ENCODE measurements around the gene PHETA1.
"Not testable (repeated sequence)": the region's sequence is repeated elsewhere in the genome, so short reads cannot be mapped to it uniquely, and the experiment has no call there.

PHETA1 gene

DNA sequence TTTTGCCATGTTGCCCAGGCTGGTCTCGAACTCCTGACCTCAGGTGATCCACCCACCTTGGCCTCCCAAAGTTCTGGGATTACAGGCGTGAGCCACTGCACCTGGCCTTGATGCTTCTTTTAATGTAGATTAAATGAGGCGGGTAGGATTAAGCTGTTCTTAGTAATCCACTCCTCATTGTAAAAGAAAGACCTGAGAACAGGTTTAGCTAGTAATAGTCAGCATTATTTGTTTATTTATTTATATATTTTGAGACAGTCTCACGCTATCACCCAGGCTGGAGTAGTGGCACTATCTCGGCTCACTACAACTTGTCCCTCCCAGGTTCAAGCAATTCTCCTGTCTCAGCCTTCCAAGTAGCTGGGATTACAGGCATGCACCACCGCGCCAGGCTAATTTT, 27.4 kb upstream of the PHETA1 start:
- not testable (repeated sequence) for H3K9me3 ChIP-seq (ENCODE audit: control insufficient read depth, insufficient read depth, low read length); H3K36me3 ChIP-seq (ENCODE audit: insufficient read depth, low read length); H3K9ac ChIP-seq (ENCODE audit: low read depth, low read length); H3K4me1 ChIP-seq (ENCODE audit: insufficient read depth, low read length)

DNA sequence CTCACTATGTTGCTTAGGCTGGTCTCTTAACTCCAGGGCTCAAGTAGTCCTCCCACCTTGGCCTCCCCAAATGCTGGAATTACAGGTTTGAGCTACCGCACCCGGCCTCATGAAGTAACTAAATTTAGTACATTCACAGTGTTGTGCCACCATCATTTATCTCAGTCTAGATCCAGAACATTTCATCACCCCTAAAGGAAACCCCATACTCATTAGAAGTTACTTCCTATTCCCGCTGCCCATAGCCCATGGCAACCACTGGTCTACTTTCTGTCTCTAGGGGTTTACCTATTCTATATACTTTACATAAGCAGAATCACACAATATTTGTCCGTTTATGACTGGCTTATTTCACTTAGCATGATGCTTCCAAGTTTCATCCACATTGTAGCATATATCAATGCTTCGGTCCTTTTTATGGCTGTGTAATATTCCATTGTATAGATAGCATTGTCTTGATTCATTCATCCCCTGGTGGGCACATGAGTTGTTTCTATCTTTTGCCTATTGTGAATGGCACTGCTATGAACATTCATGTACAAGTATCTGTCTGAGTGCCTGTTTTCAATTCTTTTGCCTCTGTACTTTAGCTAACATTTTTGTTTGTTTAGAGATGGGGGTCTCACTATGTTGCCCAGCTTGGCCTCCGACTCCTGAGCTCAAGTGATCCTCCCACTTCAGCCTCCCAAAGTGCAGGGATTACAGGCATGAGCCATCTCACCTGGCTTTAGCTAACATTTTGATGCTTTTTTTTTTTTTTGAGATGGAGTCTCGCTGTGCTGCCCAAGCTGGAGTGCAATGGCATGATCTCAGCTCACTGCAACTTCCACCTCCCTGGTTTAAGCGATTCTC, 26.7 kb upstream of the PHETA1 start:
- H3K36me3 ChIP-seq (ENCODE audit: insufficient read depth, low read length), result no peaks in the 10 kb centered on the region
- H3K4me1 ChIP-seq (ENCODE audit: insufficient read depth, low read length), result no peaks in the 10 kb centered on the region; the same call in 1 of the 2 replicates
- H3K9me3 ChIP-seq (ENCODE audit: control insufficient read depth, insufficient read depth, low read length), result no peaks in the 10 kb centered on the region
- no peak overlapping the region for H3K9ac ChIP-seq (ENCODE audit: low read depth, low read length)

DNA sequence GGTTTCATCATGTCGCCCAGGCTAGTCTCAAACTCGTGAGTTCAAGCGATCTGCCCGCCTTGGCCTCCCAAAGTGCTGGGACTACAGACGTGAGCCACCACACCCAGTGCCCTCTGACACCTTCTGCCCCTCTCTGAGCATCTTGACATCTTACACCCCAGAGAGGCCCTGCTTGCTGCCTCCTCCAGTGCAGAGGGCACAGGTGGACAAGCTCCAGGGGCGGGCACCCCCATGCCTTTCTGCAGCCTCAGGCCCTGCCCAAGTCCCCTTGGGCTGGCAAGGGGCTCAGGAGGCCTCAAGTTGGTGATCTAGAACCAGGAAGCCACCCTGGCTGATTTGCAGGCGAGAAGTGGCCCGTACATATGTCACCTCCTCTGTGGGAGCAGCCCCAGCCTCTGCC, 25.6 kb upstream of the PHETA1 start:
- Histone ChIP-seq H3K9ac (ENCODE audit: low read depth, low read length) (no peak overlapping the region), H3K36me3 (ENCODE audit: insufficient read depth, low read length) (no peaks in the 10 kb centered on the region), H3K4me1 (ENCODE audit: insufficient read depth, low read length) (no peaks in the 10 kb centered on the region; the same call in 1 of the 2 replicates)

DNA sequence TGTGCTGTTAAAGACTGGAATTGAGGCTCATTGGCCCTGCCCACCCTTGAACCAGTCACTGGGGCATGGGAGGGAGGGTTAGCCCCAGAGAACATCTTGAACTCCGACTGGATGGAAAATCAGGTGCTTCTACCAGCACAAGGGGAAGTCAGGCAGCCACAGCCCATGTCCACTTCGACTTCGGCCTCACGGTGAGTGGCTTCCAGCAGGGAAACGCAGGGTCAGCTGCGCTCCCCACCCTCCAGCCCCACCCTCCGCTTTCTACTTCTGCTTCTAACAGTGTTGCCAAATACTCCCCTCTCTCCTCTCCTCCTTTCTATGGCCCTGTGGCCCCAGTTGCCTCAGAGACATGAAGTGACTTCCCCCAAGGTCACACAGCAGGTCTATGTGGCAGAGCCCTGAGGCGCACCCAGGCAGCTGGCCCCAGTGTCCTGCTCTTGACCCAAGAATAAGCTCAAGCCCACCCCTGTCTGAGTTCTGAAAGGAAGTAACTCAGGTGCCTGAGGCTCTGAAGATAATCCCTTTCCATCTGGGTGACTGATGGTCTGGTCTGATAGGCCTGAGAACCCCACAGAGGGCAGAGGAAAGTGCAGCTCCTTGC, 24.9 kb upstream of the PHETA1 start:
- Histone ChIP-seq H3K9ac (ENCODE audit: low read depth, low read length) (no peak overlapping the region), H3K4me1 (ENCODE audit: insufficient read depth, low read length) (no peaks in the 10 kb centered on the region), H3K9me3 (ENCODE audit: control insufficient read depth, insufficient read depth, low read length) (no peaks in the 10 kb centered on the region), H3K36me3 (ENCODE audit: insufficient read depth, low read length) (no peaks in the 10 kb centered on the region)

More for the DNA sequence above, 25.6 kb upstream of the PHETA1 start:
- H3K9me3 ChIP-seq (ENCODE audit: control insufficient read depth, insufficient read depth, low read length), result no peaks in the 10 kb centered on the region

DNA sequence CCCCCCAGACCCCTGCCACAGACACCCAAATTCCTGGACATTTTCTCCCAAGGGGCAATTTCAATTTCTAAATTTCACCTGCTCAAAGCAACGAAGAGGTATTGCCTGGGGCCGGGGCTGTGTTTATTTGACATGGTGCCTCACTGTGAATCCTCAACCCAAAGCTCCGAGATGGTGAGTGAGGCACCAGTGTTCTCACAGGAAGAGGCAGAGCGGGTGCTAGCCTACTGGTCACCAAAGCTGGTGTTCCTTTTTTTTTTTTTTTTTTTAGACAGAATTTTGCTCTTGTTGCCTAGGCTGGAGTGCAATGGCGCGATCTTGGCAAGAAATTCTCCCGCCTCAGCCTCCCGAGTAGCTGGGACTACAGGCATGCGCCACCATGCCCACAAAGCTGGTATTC, 22.0 kb upstream of the PHETA1 start:
- H3K9ac ChIP-seq (ENCODE audit: low read depth, low read length), result no peak overlapping the region
- no peaks in the 10 kb centered on the region for H3K36me3 ChIP-seq (ENCODE audit: insufficient read depth, low read length)
- H3K4me1 ChIP-seq (ENCODE audit: insufficient read depth, low read length), result no peaks in the 10 kb centered on the region
- no peaks in the 10 kb centered on the region for H3K9me3 ChIP-seq (ENCODE audit: control insufficient read depth, insufficient read depth, low read length)

DNA sequence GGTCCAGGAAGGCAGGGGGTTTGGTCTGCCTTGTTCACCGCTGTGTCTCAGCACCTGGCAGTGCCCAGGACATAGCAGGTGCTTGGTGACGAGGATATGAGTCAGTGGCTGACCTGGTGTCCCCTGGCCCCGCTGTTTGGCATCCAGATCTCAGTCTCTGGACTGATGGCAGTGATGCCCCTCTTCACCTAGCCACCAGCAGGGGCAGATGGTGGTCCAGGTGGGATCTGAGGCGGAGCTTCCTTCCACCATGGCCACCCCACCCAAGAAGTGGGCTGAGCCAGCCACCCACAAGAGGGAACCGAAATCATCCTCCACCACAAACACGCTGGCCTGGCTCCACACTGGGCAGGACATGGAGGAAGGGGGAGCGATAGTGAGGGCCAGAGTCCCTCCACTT, 20.7 kb upstream of the PHETA1 start:
- Histone ChIP-seq H3K36me3 (ENCODE audit: insufficient read depth, low read length) (no peaks in the 10 kb centered on the region), H3K9ac (ENCODE audit: low read depth, low read length) (no peak overlapping the region), H3K9me3 (ENCODE audit: control insufficient read depth, insufficient read depth, low read length) (no peaks in the 10 kb centered on the region), H3K4me1 (ENCODE audit: insufficient read depth, low read length) (no peaks in the 10 kb centered on the region)

DNA sequence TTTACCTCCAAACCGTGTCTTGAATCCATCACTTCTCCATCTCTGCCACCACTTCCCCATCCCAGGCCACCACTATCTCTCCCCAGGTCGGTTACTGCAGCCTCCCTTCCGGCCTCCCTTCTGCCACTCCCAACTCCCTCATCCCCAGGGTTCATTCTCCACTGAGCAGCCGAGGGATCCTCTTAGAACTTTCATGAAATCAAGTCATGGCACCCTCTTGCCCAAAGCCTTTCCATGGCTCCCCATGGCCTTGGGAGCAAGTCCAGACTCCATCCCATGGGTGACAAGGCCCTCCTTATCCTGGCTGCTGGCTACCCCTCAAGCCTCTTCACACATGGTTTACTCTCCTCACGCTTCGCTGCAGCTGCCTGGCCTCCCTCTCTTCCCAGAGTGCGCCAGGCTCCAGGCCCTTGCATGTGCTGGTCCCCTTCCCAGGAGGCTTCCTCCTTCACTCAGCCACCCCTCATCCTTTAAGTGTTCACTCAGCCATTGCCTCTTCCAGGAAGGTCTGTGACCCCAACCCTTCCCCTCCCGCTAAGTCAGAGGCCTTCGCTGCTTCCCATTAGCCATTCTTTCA, 18.9 kb upstream of the PHETA1 start:
- H3K4me1 ChIP-seq (ENCODE audit: insufficient read depth, low read length), result no peaks in the 10 kb centered on the region
- no peaks in the 10 kb centered on the region for H3K36me3 ChIP-seq (ENCODE audit: insufficient read depth, low read length)
- H3K9ac ChIP-seq (ENCODE audit: low read depth, low read length), result no peak overlapping the region
- H3K9me3 ChIP-seq (ENCODE audit: control insufficient read depth, insufficient read depth, low read length), result no peaks in the 10 kb centered on the region

DNA sequence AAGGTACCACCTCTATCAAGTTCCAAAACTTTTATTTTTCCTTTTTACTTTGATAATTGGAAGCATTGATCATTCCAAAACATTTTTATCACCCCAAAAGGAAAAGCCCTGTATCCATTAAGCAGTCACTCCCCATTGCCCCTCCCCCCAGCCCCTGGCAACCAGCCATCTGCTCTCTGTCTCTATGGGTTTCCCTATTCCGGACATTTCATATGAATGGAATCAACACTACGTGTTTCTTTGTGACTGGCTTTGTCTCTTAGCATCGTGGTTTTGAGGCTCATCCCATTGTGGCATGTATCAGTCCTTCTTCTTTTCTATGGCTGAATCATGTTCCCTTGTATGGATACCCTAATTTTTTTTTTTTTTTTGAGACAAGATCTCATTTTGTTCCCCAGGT, 18.0 kb upstream of the PHETA1 start:
- H3K4me1 ChIP-seq (ENCODE audit: insufficient read depth, low read length), result no peaks in the 10 kb centered on the region
- no peak overlapping the region for H3K9ac ChIP-seq (ENCODE audit: low read depth, low read length)
- no peaks in the 10 kb centered on the region for H3K36me3 ChIP-seq (ENCODE audit: insufficient read depth, low read length)
- H3K9me3 ChIP-seq (ENCODE audit: control insufficient read depth, insufficient read depth, low read length), result no peaks in the 10 kb centered on the region

DNA sequence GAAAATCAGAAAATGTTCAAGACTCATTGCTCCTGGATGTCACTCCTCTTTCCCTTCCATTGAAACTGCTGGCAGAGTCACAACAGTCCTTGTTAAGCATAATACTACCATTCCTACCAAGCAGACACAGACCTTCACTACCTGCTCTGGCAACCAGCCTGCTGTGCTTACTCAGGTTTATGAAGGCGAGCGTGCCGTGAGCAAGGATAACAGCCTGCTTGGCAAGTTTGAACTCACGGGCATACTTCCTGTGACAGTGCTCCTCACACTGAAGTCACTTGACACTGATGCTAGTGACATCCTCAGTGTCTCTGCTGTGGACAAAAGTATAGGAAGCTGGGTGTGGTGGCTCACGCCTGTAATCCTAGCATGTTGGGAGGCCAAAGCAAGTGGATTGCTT, 15.7 kb upstream of the PHETA1 start:
- Histone ChIP-seq H3K9me3 (ENCODE audit: control insufficient read depth, insufficient read depth, low read length) (no peaks in the 10 kb centered on the region), H3K9ac (ENCODE audit: low read depth, low read length) (no peak overlapping the region), H3K4me1 (ENCODE audit: insufficient read depth, low read length) (no peaks in the 10 kb centered on the region), H3K36me3 (ENCODE audit: insufficient read depth, low read length) (no peaks in the 10 kb centered on the region)

DNA sequence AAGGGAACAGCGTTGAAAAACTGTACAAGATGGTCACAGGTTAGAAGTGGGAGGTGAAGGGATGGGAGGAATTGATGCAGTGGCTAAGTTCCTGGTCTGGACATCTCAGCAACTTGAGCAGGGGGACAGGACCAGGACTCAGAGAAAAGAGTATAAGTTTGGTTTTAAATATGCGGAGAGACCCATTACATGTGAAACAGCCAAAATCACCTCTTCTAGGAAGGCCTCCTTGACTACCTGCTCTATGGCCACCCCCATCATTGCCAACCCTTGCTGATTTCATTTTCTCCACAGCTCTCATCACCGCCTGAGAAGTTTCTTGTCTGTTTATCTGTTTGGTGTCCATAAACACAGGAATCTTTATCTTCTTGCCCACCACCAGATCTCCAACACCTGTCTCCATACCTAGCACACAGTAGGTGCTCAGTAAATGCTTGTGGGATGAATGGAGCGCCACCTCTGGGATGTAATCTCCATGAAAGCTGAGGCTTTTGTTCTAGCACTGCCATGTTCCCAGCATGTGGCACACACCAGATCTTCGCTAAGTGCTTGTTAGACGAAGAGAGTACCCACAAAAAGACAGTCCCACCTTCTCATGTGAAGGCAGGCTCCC, 11.2 kb upstream of the PHETA1 start:
- Histone ChIP-seq H3K9me3 (ENCODE audit: control insufficient read depth, insufficient read depth, low read length) (no peaks in the 10 kb centered on the region; the same call in 1 of the 2 replicates), H3K36me3 (ENCODE audit: insufficient read depth, low read length) (no peaks in the 10 kb centered on the region), H3K4me1 (ENCODE audit: insufficient read depth, low read length) (no peaks in the 10 kb centered on the region), H3K9ac (ENCODE audit: low read depth, low read length) (no peak overlapping the region)

DNA sequence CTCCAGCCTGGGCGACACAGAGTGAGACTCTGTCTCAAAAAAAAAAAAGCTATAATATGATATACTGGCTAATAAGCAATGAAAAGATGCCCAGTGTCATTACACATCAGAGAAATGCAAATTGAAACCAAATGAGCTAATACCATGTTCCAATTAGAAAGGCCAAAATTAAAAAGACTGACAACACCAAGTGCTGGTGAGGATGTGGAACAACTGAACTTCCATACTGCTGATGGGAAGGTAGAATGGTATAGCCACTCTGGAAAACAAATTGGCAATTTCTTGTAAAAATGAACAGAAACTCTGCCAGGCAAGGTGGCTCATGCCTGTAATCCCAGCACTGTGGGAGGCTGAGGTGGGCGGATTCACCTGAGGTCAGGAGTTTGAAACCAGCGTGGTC, 8.5 kb upstream of the PHETA1 start:
- Histone ChIP-seq H3K9me3 (ENCODE audit: control insufficient read depth, insufficient read depth, low read length) (no peaks in the 10 kb centered on the region; the same call in 1 of the 2 replicates), H3K36me3 (ENCODE audit: insufficient read depth, low read length) (no peaks in the 10 kb centered on the region), H3K4me1 (ENCODE audit: insufficient read depth, low read length) (no peaks in the 10 kb centered on the region), H3K9ac (ENCODE audit: low read depth, low read length) (no peak overlapping the region)

DNA sequence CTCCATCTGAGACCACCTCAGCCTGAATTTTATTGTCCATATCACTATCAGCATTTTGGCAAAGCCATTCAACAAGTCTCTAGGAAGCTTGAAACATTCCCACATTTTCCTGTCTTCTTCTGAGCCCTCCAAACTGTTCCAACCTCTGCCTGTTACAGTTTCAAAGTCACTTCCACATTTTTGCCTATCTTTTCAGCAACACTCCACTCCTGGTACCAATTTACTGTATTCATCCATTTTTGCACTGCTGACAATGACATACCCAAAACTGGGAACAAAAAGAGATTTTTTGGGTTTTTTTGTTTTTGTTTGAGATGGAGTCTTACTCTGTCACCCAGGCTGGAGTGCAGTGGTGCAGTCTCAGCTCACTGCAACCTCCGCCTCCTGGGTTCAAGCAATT, 4.3 kb upstream of the PHETA1 start:
- H3K9me3 ChIP-seq (ENCODE audit: control insufficient read depth, insufficient read depth, low read length); H3K9ac ChIP-seq (ENCODE audit: low read depth, low read length); H3K36me3 ChIP-seq (ENCODE audit: insufficient read depth, low read length); H3K4me1 ChIP-seq (ENCODE audit: insufficient read depth, low read length): not testable (repeated sequence)

DNA sequence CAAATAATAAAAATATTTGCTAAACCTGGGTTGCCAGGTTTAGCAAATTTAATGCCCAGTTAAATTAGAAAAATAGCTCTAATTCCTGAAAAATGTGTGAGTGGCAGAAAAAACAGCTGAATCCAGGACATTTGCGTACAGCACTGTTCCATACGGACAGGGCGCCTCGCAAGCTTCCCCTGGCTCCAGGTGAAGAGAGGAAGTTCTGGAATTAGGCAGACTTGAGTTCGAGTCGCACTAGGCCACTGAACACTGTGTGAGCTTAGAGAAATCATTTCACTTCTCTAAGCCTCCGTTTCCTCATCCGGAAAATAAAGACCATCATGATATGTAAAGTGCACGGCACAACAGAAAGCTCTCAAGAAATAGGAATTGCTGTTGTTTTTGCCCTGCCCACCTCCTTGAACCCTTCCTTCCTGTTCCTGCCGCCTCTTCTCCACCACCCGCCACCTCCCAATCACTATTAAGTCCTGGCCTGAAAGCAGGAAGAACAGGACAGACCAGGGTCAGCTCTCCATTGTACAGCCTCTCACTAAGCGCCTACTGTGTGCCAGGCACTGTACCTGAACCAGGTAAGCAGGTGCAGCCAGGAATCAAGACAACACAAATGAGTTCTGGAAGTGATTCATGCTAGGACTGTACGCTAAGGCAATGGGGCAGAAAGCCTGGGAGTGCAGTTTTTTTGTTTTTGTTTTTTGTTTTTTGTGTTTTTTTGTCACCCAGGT, 763 bp upstream of the PHETA1 start:
- Histone ChIP-seq H3K4me1 (ENCODE audit: insufficient read depth, low read length) (no peaks in the 10 kb centered on the region), H3K9ac (ENCODE audit: low read depth, low read length) (peak overlapping the region; percentile 90; the same call in 1 of the 2 replicates), H3K36me3 (ENCODE audit: insufficient read depth, low read length) (no peaks in the 10 kb centered on the region), H3K9me3 (ENCODE audit: control insufficient read depth, insufficient read depth, low read length) (no peaks in the 10 kb centered on the region)

DNA sequence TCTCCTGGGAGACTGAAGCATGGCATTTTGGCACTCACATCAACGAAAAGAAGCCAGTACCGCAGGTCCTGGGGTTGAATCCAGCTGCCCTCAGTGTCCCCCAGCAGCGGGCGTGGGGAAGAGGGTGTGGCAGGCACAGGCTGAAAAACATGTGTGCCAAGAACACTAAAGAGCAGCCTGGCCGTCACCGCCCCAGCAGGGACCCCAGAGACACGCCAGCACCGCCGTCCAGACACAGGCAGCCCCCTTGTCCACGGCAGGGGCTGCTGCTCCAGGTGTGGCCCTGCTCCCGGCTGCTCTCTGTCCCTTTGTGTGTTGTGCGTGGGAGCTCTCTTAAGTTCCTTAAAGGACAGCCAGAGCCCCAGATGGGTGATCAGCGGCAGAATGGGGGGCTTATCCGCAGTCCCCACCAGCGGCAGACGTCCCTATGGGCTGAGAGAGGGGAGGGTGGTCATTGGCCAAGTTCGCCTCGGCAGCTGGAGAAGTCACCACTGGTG, 556 bp downstream of the PHETA1 start:
- no peaks in the 10 kb centered on the region for H3K9me3 ChIP-seq (ENCODE audit: control insufficient read depth, insufficient read depth, low read length)
- H3K9ac ChIP-seq (ENCODE audit: low read depth, low read length), result peak overlapping the region; percentile 90
- no peaks in the 10 kb centered on the region for H3K36me3 ChIP-seq (ENCODE audit: insufficient read depth, low read length)
- no peaks in the 10 kb centered on the region for H3K4me1 ChIP-seq (ENCODE audit: insufficient read depth, low read length)
